ENCODE data around the gene KIF2A.

- TF ChIP-seq PKNOX1 (IDR thresholded peaks at IDR 0.05) (no peak), FOXK2 (IDR thresholded peaks at IDR 0.05) (no peak), LEF1 (IDR thresholded peaks at IDR 0.05; ENCODE audit: borderline replicate concordance) (no peak), TARDBP (IDR thresholded peaks at IDR 0.05) (no peak), SP1 (IDR thresholded peaks at IDR 0.05) (no peak), FOXA1 (IDR thresholded peaks at IDR 0.05) (no peak), HDGF (IDR thresholded peaks at IDR 0.05; ENCODE audit: borderline replicate concordance) (no peak), BHLHE40 (IDR thresholded peaks at IDR 0.05; ENCODE audit: borderline replicate concordance) (no peak), SUZ12 (IDR thresholded peaks at IDR 0.05) (no peak)
Observed at GRCh38 chr5:62362701-62363100, 56.7 kb downstream of the KIF2A start.
